Measurements from ENCODE around the gene ECI1. TPM values are rescaled to one million over a fixed set of nuclear protein-coding genes. Genes with fewer than 3 reads are reported as not detected.

ECI1 gene
- total and polyA plus RNA-seq, 5 donors from 2014 or later = 23.4 to 62.8 (median 53.5) TPM

- Histone ChIP-seq H3K9me3 (ENCODE audit: control insufficient read depth in 2 of 2, low read length in 2 of 2) (no peaks in the 10 kb centered on the region), H3K36me3 (ENCODE audit: control insufficient read depth, insufficient read depth, low read length) (peaks cover 39% of the 10 kb centered on the region), H3K27me3 (ENCODE audit: control insufficient read depth, insufficient read depth, low read length) (no peaks in the 10 kb centered on the region), H3K4me1 (ENCODE audit: control insufficient read depth, insufficient read depth, low read length, poor library complexity, severe bottlenecking) (peaks cover 9% of the 10 kb centered on the region), H3K4me3 (ENCODE audit: low read depth, low read length) (no peak overlapping the region), H3K27ac (ENCODE audit: insufficient read depth, low read length, poor library complexity, severe bottlenecking) (no peak overlapping the region)
- DNase-seq (no peak), ATAC-seq (ENCODE audit: low read depth in 2 of 2) (no peak)
- no peak overlapping the region for H3K27ac Mint-ChIP-seq
- peaks cover 0 to 2% (median under 1%) of the 10 kb centered on the region in 4 donors for H3K4me1 Mint-ChIP-seq
- peaks cover 5% of the 10 kb centered on the region for H3K27me3 Mint-ChIP-seq
- no peak overlapping the region for H3K4me3 Mint-ChIP-seq
- H3K36me3 Mint-ChIP-seq = peaks cover 4% of the 10 kb centered on the region
- no peaks in the 10 kb centered on the region for H3K9me3 Mint-ChIP-seq
These were observed 17.2 kb downstream of the ECI1 start for GRCh38 chr16:2233872-2234812.

DNA sequence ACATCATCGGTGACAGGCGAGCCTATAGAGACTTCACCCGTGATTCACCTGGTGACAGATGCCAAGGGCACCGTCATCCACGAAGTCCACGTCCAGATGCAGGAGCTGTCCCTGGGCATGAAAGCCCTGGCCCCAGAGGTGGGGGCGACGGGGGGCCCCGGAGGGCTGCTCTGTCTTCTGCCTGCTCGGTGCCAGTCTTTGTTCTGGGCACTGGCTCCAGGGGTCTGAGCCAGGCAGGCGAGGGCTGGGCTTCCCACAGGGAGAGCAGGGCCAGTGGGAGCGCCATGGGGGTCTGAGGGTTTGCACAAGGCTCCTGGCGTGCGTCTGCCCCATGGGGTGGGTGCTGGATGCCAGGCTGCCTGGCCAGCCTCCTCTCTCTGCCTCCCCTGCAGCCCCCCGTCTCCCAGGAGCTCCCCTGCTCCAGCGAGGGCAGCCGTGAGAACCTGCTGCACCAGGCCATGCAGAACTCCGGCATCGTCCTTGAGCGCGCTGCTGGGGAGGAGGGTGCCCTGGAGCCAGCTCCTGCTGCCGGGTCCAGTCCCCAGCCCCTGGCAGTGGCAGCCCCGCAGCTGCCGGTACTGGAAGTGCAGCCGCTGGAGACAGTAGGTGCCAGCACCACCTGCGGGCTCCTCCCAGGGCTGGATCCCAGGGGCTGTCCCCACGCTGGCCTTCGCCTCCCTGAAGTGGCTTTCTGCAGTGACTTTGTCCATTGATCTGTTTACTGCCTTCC lies 18.2 kb downstream of the ECI1 start:
- Histone ChIP-seq H3K4me1 (ENCODE audit: control insufficient read depth, insufficient read depth, low read length, poor library complexity, severe bottlenecking) (peaks cover 9% of the 10 kb centered on the region), H3K27me3 (ENCODE audit: control insufficient read depth, insufficient read depth, low read length) (no peaks in the 10 kb centered on the region), H3K27ac (ENCODE audit: insufficient read depth, low read length, poor library complexity, severe bottlenecking) (no peak overlapping the region), H3K36me3 (ENCODE audit: control insufficient read depth, insufficient read depth, low read length) (peaks cover 47% of the 10 kb centered on the region), H3K4me3 (ENCODE audit: low read depth, low read length) (no peak overlapping the region), H3K9me3 (ENCODE audit: control insufficient read depth in 2 of 2, low read length in 2 of 2) (no peaks in the 10 kb centered on the region)
- H3K4me3 Mint-ChIP-seq = no peak overlapping the region
- no peaks in the 10 kb centered on the region for H3K9me3 Mint-ChIP-seq
- ATAC-seq (ENCODE audit: low read depth in 2 of 2) (no peak), DNase-seq (no peak)
- no peak overlapping the region for H3K27ac Mint-ChIP-seq
- peaks cover 4% of the 10 kb centered on the region for H3K36me3 Mint-ChIP-seq
- peaks cover 0 to 2% (median under 1%) of the 10 kb centered on the region in 4 donors for H3K4me1 Mint-ChIP-seq
- peaks cover 5% of the 10 kb centered on the region for H3K27me3 Mint-ChIP-seq

- H3K36me3 Mint-ChIP-seq = peaks cover 4% of the 10 kb centered on the region
- no peak overlapping the region for H3K4me3 ChIP-seq (ENCODE audit: low read depth, low read length)
- H3K9me3 ChIP-seq (ENCODE audit: control insufficient read depth in 2 of 2, low read length in 2 of 2) = no peaks in the 10 kb centered on the region
- no peaks in the 10 kb centered on the region for H3K27me3 ChIP-seq (ENCODE audit: control insufficient read depth, insufficient read depth, low read length)
- H3K9me3 Mint-ChIP-seq = no peaks in the 10 kb centered on the region
- H3K27ac ChIP-seq (ENCODE audit: insufficient read depth, low read length, poor library complexity, severe bottlenecking) = no peak overlapping the region
- no peak overlapping the region for H3K27ac Mint-ChIP-seq
- H3K4me3 Mint-ChIP-seq = no peak overlapping the region
- H3K4me1 Mint-ChIP-seq = peaks cover 0 to 4% (median under 1%) of the 10 kb centered on the region in 4 donors
- H3K36me3 ChIP-seq (ENCODE audit: control insufficient read depth, insufficient read depth, low read length) = peaks cover 53% of the 10 kb centered on the region
- DNase-seq (no peak), ATAC-seq (ENCODE audit: low read depth in 2 of 2) (no peak)
- H3K27me3 Mint-ChIP-seq = peaks cover 5% of the 10 kb centered on the region
- H3K4me1 ChIP-seq (ENCODE audit: control insufficient read depth, insufficient read depth, low read length, poor library complexity, severe bottlenecking) = peaks cover 9% of the 10 kb centered on the region
These were observed 19.0 kb downstream of the ECI1 start for GRCh38 chr16:2232094-2232990.

DNA sequence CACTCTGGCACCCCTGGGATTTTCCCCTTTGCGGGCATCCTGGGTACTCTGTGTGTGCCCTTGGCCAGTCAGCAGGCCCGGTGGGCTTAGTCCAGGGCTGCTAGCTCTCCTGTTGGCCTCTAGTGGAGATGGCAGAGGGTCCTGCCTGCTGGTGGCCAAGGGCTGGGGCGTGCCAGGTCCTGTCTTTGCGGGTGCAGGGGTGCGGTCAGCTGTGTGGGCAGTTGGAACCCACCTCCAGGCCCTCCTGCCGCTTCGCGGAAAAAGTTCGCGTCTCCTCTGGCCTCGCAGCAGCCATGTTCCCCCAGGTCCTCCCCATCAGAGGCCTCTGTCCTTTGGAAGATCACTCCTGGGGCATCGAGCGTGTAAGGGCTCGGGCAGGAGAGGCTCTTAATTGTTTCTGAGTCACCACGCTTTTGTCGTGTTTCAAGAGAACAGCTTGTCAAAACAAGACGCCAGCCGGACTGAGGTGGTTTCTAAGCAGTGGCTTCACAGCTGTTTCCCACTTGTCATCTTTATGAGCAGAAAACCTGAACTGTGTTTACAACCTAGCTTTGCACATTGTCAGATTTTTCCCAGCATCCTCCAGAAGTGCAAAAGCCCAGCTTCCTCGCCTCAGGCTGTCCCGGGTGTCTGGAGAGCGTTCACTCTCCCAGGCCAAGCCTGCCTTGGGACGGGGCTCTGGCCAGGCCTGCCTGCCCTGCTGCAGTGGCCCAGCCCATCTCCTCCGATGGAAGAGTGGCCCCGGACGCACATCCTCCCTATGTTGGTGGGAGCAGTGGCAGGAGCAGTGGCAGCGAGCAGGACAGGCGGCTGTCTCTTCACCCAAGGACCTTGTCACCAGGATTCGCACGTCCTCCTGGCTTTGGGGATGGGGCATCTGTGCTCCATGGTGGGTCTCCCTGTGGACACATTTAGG lies 20.1 kb downstream of the ECI1 start:
- H3K27ac ChIP-seq (ENCODE audit: insufficient read depth, low read length, poor library complexity, severe bottlenecking) = no peak overlapping the region
- peaks cover 2% of the 10 kb centered on the region for H3K4me1 ChIP-seq (ENCODE audit: control insufficient read depth, insufficient read depth, low read length, poor library complexity, severe bottlenecking)
- Mint-ChIP-seq H3K27me3 (peaks cover 5% of the 10 kb centered on the region), H3K36me3 (peaks cover 8% of the 10 kb centered on the region), H3K9me3 (peaks cover 0 to 2% (median 0%) of the 10 kb centered on the region in 7 donors), H3K27ac (no peak overlapping the region), H3K4me3 (no peak overlapping the region), H3K4me1 (peaks cover 0 to 12% (median 1%) of the 10 kb centered on the region in 4 donors)
- DNase-seq (no peak), ATAC-seq (ENCODE audit: low read depth in 2 of 2) (no peak)
- no peak overlapping the region for H3K4me3 ChIP-seq (ENCODE audit: low read depth, low read length)
- H3K9me3 ChIP-seq (ENCODE audit: control insufficient read depth in 2 of 2, low read length in 2 of 2) = no peaks in the 10 kb centered on the region
- no peaks in the 10 kb centered on the region for H3K27me3 ChIP-seq (ENCODE audit: control insufficient read depth, insufficient read depth, low read length)
- peaks cover 61% of the 10 kb centered on the region for H3K36me3 ChIP-seq (ENCODE audit: control insufficient read depth, insufficient read depth, low read length)

GRCh38 chr16:2230376-2230775 lies 21.0 kb downstream of the ECI1 start:
- Mint-ChIP-seq H3K9me3 (peaks cover 0 to 2% (median 0%) of the 10 kb centered on the region in 7 donors), H3K4me3 (no peak overlapping the region), H3K27ac (no peak overlapping the region), H3K36me3 (peaks cover 8% of the 10 kb centered on the region), H3K4me1 (peaks cover 0 to 16% (median 3%) of the 10 kb centered on the region in 4 donors), H3K27me3 (peaks cover 2% of the 10 kb centered on the region)
- ATAC-seq (ENCODE audit: low read depth in 2 of 2) (no peak), DNase-seq (no peak)
- Histone ChIP-seq H3K4me3 (ENCODE audit: low read depth, low read length) (no peak overlapping the region), H3K27ac (ENCODE audit: insufficient read depth, low read length, poor library complexity, severe bottlenecking) (no peak overlapping the region), H3K27me3 (ENCODE audit: control insufficient read depth, insufficient read depth, low read length) (no peaks in the 10 kb centered on the region), H3K9me3 (ENCODE audit: control insufficient read depth in 2 of 2, low read length in 2 of 2) (no peaks in the 10 kb centered on the region), H3K36me3 (ENCODE audit: control insufficient read depth, insufficient read depth, low read length) (peaks cover 60% of the 10 kb centered on the region), H3K4me1 (ENCODE audit: control insufficient read depth, insufficient read depth, low read length, poor library complexity, severe bottlenecking) (peaks cover 5% of the 10 kb centered on the region)

DNA sequence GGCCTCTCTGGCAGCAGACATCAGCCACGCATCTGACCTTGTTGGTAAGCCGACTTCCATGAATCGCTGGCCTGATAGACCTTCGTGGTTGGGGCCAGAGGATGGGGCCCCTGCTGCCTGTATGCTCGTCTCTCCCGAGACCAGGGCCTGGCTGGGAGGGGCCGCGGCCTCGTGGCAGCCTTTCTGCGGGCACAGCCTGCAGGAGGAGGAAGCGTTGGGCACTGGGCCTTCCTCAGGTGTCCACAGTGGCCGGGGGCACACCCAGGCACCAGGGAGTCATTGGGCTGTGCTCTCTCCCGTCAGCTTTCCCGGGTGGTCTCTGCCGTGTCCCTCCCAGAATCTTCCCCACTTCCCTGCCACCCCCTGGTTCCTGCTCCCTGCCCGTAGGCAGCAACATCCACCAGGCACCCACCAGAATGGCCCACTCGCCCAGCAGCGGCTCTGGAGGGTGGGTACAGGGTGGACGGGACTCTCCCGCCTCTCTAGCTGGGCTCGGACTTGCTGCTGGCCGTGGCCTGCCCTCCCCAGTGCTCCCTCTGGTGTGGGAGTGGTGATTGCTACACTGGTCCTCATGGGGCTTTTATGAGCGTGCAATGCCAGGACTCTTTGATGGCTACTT lies 21.6 kb downstream of the ECI1 start:
- H3K27ac Mint-ChIP-seq = no peak overlapping the region
- Histone ChIP-seq H3K36me3 (ENCODE audit: control insufficient read depth, insufficient read depth, low read length) (peaks cover 55% of the 10 kb centered on the region), H3K27me3 (ENCODE audit: control insufficient read depth, insufficient read depth, low read length) (no peaks in the 10 kb centered on the region), H3K4me3 (ENCODE audit: low read depth, low read length) (no peak overlapping the region), H3K4me1 (ENCODE audit: control insufficient read depth, insufficient read depth, low read length, poor library complexity, severe bottlenecking) (peaks cover 9% of the 10 kb centered on the region), H3K27ac (ENCODE audit: insufficient read depth, low read length, poor library complexity, severe bottlenecking) (no peak overlapping the region), H3K9me3 (ENCODE audit: control insufficient read depth in 2 of 2, low read length in 2 of 2) (no peaks in the 10 kb centered on the region)
- ATAC-seq (ENCODE audit: low read depth in 2 of 2) (no peak), DNase-seq (no peak)
- no peak overlapping the region for H3K4me3 Mint-ChIP-seq
- peaks cover 0 to 2% (median 0%) of the 10 kb centered on the region in 7 donors for H3K9me3 Mint-ChIP-seq
- H3K27me3 Mint-ChIP-seq = no peaks in the 10 kb centered on the region
- peaks cover 0 to 22% (median 5%) of the 10 kb centered on the region in 4 donors for H3K4me1 Mint-ChIP-seq
- peaks cover 8% of the 10 kb centered on the region for H3K36me3 Mint-ChIP-seq

Measured in CD4-positive, CD25-positive, alpha-beta regulatory T cell (primary cell).